ENCODE measurements around the gene KIF22. TPM values are rescaled to one million over a fixed set of nuclear protein-coding genes. Genes with fewer than 3 reads are reported as not detected.
"Not testable (repeated sequence)": the region's sequence is repeated elsewhere in the genome, so short reads cannot be mapped to it uniquely, and the experiment has no call there.

The KIF22 gene
- total and polyA plus RNA-seq, 9 of the 15 experiments (the other 6 are each of a cell fraction or from before 2014, with no cell fraction given), result 8.7 to 232 (median 131) TPM

DNA sequence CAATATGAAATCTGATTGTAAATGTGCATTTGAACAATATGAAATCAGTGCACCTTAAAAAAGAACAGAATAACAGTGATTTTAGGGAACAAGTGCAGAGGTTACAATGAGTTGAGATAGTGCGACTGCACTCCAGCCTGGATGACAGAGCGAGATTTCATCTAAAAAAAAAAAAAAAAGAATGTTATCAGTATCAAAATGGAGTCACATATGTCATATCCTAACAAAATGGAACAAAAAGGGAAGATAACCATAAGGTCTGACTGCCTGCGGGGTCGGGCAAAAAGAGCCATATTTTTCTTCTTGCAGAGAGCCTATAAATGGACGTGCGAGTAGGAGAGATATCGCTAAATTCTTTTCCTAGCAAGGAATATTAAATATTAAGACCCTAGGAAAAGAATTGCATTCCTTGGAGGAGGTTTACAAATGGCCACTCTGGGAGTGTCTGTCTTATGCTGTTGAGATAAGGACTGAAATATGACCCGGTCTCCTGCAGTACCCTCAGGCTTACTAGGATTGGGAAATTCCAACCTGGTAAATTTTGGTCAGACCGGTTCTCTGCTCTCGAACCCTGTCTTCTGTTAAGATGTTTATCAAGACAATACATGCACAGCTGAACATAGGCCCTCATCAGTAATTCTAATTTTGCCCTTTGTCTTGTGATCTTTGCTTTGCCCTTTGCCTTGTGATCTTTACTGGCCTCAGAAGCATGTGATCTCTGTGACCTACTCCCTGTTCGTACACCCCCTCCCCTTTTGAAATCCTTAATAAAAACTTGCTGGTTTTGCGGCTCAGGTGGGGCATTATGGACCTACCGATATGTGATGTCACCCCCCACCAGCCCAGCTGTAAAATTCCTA, 7.2 kb upstream of the KIF22 start (continued):
- TF ChIP-seq, protein P1, sequence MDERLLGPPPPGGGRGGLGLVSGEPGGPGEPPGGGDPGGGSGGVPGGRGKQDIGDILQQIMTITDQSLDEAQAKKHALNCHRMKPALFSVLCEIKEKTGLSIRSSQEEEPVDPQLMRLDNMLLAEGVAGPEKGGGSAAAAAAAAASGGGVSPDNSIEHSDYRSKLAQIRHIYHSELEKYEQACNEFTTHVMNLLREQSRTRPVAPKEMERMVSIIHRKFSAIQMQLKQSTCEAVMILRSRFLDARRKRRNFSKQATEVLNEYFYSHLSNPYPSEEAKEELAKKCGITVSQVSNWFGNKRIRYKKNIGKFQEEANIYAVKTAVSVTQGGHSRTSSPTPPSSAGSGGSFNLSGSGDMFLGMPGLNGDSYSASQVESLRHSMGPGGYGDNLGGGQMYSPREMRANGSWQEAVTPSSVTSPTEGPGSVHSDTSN (CRISPR knock-in tag; IDR thresholded peaks at IDR 0.05; ENCODE audit: low read depth), result not testable (repeated sequence)
- TF ChIP-seq, protein P1 (tag; conservative IDR thresholded peaks at IDR 0.05; ENCODE audit: low read depth), result peak; percentile 73
- TF ChIP-seq NFIX (CRISPR knock-in tag; IDR thresholded peaks at IDR 0.05; ENCODE audit: low read depth) (0 out of 2 replicates have a peak, but pooled peaks have one; percentile 21), TSC22D4 (tag; IDR thresholded peaks at IDR 0.05) (0 out of 2 replicates have a peak, but pooled peaks have one; percentile 59)
- TF ChIP-seq, protein P2, sequence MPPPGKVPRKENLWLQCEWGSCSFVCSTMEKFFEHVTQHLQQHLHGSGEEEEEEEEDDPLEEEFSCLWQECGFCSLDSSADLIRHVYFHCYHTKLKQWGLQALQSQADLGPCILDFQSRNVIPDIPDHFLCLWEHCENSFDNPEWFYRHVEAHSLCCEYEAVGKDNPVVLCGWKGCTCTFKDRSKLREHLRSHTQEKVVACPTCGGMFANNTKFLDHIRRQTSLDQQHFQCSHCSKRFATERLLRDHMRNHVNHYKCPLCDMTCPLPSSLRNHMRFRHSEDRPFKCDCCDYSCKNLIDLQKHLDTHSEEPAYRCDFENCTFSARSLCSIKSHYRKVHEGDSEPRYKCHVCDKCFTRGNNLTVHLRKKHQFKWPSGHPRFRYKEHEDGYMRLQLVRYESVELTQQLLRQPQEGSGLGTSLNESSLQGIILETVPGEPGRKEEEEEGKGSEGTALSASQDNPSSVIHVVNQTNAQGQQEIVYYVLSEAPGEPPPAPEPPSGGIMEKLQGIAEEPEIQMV (tag; conservative IDR thresholded peaks at IDR 0.05; ENCODE audit: low read depth), result peak; percentile 90

All from K562 (cell line).